Hematopoietic multipotent progenitor cell treated with erythropoietin and hydrocortisone succinate and interleukin-3 and kit ligand, for 8 days (in vitro differentiated cells): Measurements from ENCODE around the gene PELI1.

Experiments used
- DNase-seq: peaks from one replicate; pipeline ENCODE4 v3.0.0-alpha.2; 2015

The PELI1 gene

GRCh38 chr2:64144057-64145013, at the start of gene PELI1:
PELI1 (minus strand) TSS chr2:64144420; CDS start chr2:64108310, 36,110 bp downstream.
- DNase-seq: peak; percentile 95

GRCh38 chr2:64193491-64193890, 49.3 kb upstream of the PELI1 start:
- no peak for DNase-seq

- no peak for DNase-seq
Measured at GRCh38 chr2:64192664-64193105, 48.5 kb upstream of the PELI1 start.

- DNase-seq: no peak
Measured at GRCh38 chr2:64192125-64192479, 47.9 kb upstream of the PELI1 start.

GRCh38 chr2:64189586-64189985, 45.4 kb upstream of the PELI1 start:
- DNase-seq: no peak

GRCh38 chr2:64189167-64189566, 44.9 kb upstream of the PELI1 start:
- DNase-seq: no peak

GRCh38 chr2:64186699-64187605, 42.7 kb upstream of the PELI1 start:
- no peak for DNase-seq

GRCh38 chr2:64179582-64180321, 35.5 kb upstream of the PELI1 start:
- DNase-seq: no peak

- DNase-seq: no peak
Measured at GRCh38 chr2:64177315-64177714, 33.1 kb upstream of the PELI1 start.

- DNase-seq: no peak
Measured at GRCh38 chr2:64175419-64176197, 31.4 kb upstream of the PELI1 start.

- no peak for DNase-seq
Measured at GRCh38 chr2:64173156-64174135, 29.2 kb upstream of the PELI1 start.

GRCh38 chr2:64168756-64169155, 24.5 kb upstream of the PELI1 start:
- DNase-seq: no peak

- DNase-seq: no peak
Measured at GRCh38 chr2:64168201-64168600, 24.0 kb upstream of the PELI1 start.

- no peak for DNase-seq
Measured at GRCh38 chr2:64166637-64167420, 22.6 kb upstream of the PELI1 start.

- no peak for DNase-seq
Measured at GRCh38 chr2:64166212-64166611, 22.0 kb upstream of the PELI1 start.

- no peak for DNase-seq
Measured at GRCh38 chr2:64165706-64166105, 21.5 kb upstream of the PELI1 start.

- no peak for DNase-seq
Measured at GRCh38 chr2:64164629-64165028, 20.4 kb upstream of the PELI1 start.

- no peak for DNase-seq
Measured at GRCh38 chr2:64162516-64162915, 18.3 kb upstream of the PELI1 start.

- no peak for DNase-seq
Measured at GRCh38 chr2:64157792-64158191, 13.6 kb upstream of the PELI1 start.

- no peak for DNase-seq
Measured at GRCh38 chr2:64153811-64154210, 9.6 kb upstream of the PELI1 start.
